HG03575 (cell line): Measurements from ENCODE around the gene CCR6.

Experiments used
- ATAC-seq: cut with Tn5 transposase; IDR thresholded peaks from one replicate; pipeline ENCODE4 v1.9.1; 2021; ENCODE audit not compliant: unreplicated experiment, insufficient number of reproducible peaks, low FRiP score; ENCODE audit errors: extremely low read depth

CCR6 gene

GRCh38 chr6:167137081-167137480 lies 14.2 kb downstream of the CCR6 start:
- no peak for ATAC-seq

GRCh38 chr6:167137881-167138280 lies 15.0 kb downstream of the CCR6 start:
- ATAC-seq: no peak

- ATAC-seq: no peak
These were observed 16.9 kb downstream of the CCR6 start for GRCh38 chr6:167139761-167140160.

GRCh38 chr6:167140589-167141474 lies 17.9 kb downstream of the CCR6 start:
- ATAC-seq: no peak

- ATAC-seq: no peak
These were observed 19.0 kb downstream of the CCR6 start for GRCh38 chr6:167141667-167142432.

GRCh38 chr6:167142433-167142761 lies 19.5 kb downstream of the CCR6 start:
- ATAC-seq: no peak

GRCh38 chr6:167143041-167143440 lies 20.1 kb downstream of the CCR6 start:
- no peak for ATAC-seq

- ATAC-seq: no peak
These were observed 22.6 kb downstream of the CCR6 start for GRCh38 chr6:167145461-167145860.

- ATAC-seq: no peak
These were observed 23.2 kb downstream of the CCR6 start for GRCh38 chr6:167146135-167146534.

- ATAC-seq: no peak
These were observed 24.1 kb downstream of the CCR6 start for GRCh38 chr6:167146977-167147376.

GRCh38 chr6:167148021-167148420 lies 25.1 kb downstream of the CCR6 start:
- no peak for ATAC-seq

GRCh38 chr6:167148997-167149396 lies 26.1 kb downstream of the CCR6 start:
- ATAC-seq: no peak

- peak; percentile 28 for ATAC-seq
These were observed 28.1 kb downstream of the CCR6 start for GRCh38 chr6:167150941-167151549.

- ATAC-seq: no peak
These were observed 28.8 kb downstream of the CCR6 start for GRCh38 chr6:167151648-167152047.

GRCh38 chr6:167152862-167153261 lies 30.0 kb downstream of the CCR6 start:
- ATAC-seq: peak; percentile 19

GRCh38 chr6:167153521-167153959 lies 30.6 kb downstream of the CCR6 start:
- peak; percentile 35 for ATAC-seq

GRCh38 chr6:167154291-167154690 lies 31.4 kb downstream of the CCR6 start:
- no peak for ATAC-seq

- no peak for ATAC-seq
These were observed 32.0 kb downstream of the CCR6 start for GRCh38 chr6:167154895-167155294.

- ATAC-seq: no peak
These were observed 34.5 kb downstream of the CCR6 start for GRCh38 chr6:167157414-167157813.

- no peak for ATAC-seq
These were observed 35.0 kb downstream of the CCR6 start, which contains the start of gene GPR31 for GRCh38 chr6:167157863-167158262. GPR31 (minus strand) TSS chr6:167157980; CDS start chr6:167157831, 149 bp downstream.
